Measurements from ENCODE around the gene SOX6. TPM values are rescaled to one million over a fixed set of nuclear protein-coding genes. Genes with fewer than 3 reads are reported as not detected.

The SOX6 gene
- total RNA-seq, 3 donors from 2014 or later: 2.0 to 8.0 (median 7.9) TPM

DNA sequence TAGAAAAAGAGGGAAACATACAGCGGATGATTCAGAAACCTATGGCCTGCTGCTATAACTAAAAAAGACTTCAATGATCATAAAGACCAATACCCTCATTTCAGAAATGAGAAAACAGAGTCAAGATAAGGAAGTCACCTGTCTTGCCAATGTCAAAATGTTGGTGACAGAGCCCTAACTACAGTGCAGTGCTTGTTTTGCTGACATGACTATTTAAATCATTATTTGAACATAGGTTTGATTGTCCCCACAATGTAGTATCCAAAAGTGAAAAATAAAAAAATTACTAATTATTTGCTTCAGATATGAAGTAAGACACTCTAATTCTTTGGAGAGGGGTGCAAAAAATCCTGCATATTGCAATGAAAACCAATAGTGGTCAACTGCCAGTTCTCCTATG, 115.7 kb downstream of the SOX6 start:
- no peak overlapping the region for H3K27ac ChIP-seq
- H3K4me3 ChIP-seq: no peak overlapping the region
- no peaks in the 10 kb centered on the region for H3K4me1 ChIP-seq
- no peaks in the 10 kb centered on the region for H3K27me3 ChIP-seq
- DNase-seq (ENCODE audit: low spot score in 2 of 2): no peak
- H3K36me3 ChIP-seq: no peaks in the 10 kb centered on the region
- intact Hi-C loops (cut with DNase I; ENCODE audit: low total_unique reads): no loop called here
- TF ChIP-seq, protein P1, sequence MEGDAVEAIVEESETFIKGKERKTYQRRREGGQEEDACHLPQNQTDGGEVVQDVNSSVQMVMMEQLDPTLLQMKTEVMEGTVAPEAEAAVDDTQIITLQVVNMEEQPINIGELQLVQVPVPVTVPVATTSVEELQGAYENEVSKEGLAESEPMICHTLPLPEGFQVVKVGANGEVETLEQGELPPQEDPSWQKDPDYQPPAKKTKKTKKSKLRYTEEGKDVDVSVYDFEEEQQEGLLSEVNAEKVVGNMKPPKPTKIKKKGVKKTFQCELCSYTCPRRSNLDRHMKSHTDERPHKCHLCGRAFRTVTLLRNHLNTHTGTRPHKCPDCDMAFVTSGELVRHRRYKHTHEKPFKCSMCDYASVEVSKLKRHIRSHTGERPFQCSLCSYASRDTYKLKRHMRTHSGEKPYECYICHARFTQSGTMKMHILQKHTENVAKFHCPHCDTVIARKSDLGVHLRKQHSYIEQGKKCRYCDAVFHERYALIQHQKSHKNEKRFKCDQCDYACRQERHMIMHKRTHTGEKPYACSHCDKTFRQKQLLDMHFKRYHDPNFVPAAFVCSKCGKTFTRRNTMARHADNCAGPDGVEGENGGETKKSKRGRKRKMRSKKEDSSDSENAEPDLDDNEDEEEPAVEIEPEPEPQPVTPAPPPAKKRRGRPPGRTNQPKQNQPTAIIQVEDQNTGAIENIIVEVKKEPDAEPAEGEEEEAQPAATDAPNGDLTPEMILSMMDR (IDR thresholded peaks at IDR 0.05): no peak
- H3K9me3 ChIP-seq: peaks cover 0 to 5% of the 10 kb centered on the region in 2 donors

DNA sequence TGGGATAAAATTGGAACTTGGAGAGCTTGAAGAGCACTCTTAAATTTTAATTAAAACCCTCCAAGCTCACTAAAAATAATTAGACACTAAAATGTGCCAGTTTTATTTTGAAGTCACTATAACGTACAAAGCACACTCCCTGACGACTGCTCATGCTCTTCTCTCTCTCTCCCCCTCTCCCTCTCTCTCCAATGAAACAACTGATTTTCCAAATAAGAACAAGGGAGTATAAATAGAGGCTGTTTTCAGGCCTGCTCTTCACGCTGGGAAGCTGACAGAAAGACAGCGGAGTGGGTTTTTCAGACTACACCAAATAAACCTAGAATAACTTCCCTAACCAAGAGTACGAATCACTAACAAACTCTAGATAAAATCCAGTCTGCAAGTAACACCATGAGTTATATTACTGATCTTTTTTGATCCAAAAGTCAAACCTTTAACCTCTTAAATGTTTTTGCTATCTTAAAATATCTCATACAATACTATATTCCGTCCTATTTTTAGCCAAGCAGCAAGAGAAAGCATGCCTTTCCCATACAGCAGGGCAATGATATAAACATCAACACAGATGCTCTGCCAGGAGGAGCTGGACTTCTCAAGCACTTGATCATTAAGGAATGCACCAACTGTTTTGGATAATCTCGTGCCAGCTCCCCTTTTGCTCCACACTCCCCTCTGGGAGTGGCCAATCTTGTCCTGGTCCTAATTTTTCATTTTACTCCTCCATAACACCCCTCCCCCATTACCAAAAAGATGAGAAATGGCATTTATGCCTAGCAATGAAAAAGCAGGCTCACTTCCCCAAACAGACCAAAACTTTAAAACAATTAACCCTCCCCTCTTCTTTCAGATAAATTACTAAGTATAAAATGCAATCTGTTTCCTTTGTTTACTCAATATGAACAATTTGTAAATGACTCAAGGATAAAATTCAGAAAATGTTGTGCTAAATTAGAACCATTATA, 116.9 kb downstream of the SOX6 start:
- H3K27me3 ChIP-seq: no peaks in the 10 kb centered on the region
- no peaks in the 10 kb centered on the region for H3K4me1 ChIP-seq
- H3K9me3 ChIP-seq: no peaks in the 10 kb centered on the region
- intact Hi-C loops (cut with DNase I; ENCODE audit: low total_unique reads): no loop called here
- no peak for DNase-seq (ENCODE audit: low spot score in 2 of 2)
- TF ChIP-seq POLR2A (IDR thresholded peaks at IDR 0.05) (no peak), POLR2AphosphoS5 (IDR thresholded peaks at IDR 0.05) (no peak)
- TF ChIP-seq, protein P1 (IDR thresholded peaks at IDR 0.05): no peak
- no peak overlapping the region for H3K4me3 ChIP-seq
- H3K27ac ChIP-seq: no peak overlapping the region
- no peaks in the 10 kb centered on the region for H3K36me3 ChIP-seq

DNA sequence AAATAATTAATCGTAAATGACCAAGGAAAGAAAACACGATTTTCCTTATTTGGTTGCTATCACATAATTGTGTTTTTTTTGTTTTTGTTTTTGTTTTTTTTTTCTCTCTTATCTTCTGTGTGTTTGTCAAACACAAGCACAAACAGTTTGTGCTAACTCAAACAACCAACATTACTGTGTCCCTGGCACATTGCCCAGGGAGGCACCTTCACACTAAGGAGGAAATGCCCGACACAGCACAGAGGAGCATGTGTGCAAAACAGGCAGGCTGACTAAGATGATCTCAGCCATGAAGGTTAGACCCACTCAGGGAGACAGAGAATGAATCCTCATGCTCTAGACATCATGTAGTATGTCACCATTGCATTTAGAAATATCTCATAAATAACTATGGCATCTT, 130.1 kb downstream of the SOX6 start:
- no peaks in the 10 kb centered on the region for H3K4me1 ChIP-seq
- H3K36me3 ChIP-seq: no peaks in the 10 kb centered on the region
- H3K27ac ChIP-seq: no peak overlapping the region
- TF ChIP-seq, protein P1 (IDR thresholded peaks at IDR 0.05): no peak
- TF ChIP-seq POLR2AphosphoS5 (IDR thresholded peaks at IDR 0.05) (no peak), POLR2A (IDR thresholded peaks at IDR 0.05) (no peak)
- H3K4me3 ChIP-seq: no peak overlapping the region
- H3K27me3 ChIP-seq: no peaks in the 10 kb centered on the region
- no peaks in the 10 kb centered on the region for H3K9me3 ChIP-seq
- peak; percentile 27 to 57 for DNase-seq (ENCODE audit: low spot score in 2 of 2)
- intact Hi-C loops (cut with DNase I; ENCODE audit: low total_unique reads): no loop called here

DNA sequence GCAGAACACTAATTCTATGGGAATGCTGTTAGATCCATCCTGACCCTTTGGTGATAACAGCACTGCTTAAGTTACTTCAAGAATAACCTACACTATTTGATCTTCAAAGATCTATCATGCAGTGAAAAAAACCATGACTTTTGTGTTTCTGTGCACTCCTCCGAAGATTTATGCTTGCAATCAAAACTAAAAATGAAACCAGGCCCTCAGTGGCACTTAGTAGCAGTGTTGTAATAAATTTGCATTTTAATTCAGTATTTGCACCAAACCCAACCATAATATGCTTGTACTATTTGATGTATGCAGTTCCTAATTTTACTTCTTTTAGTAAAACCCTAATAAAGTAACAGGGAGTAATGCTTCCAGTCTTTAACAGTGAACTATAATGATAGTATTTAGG, 130.7 kb downstream of the SOX6 start:
- Histone ChIP-seq H3K27ac (no peak overlapping the region), H3K4me1 (no peaks in the 10 kb centered on the region), H3K36me3 (no peaks in the 10 kb centered on the region), H3K27me3 (no peaks in the 10 kb centered on the region), H3K9me3 (no peaks in the 10 kb centered on the region), H3K4me3 (no peak overlapping the region)
- intact Hi-C loops (cut with DNase I; ENCODE audit: low total_unique reads): no loop called here
- TF ChIP-seq, protein P1 (IDR thresholded peaks at IDR 0.05): no peak
- no peak for TF ChIP-seq POLR2AphosphoS5 (IDR thresholded peaks at IDR 0.05)
- no peak for TF ChIP-seq POLR2A (IDR thresholded peaks at IDR 0.05)
- no peak for DNase-seq (ENCODE audit: low spot score in 2 of 2)

DNA sequence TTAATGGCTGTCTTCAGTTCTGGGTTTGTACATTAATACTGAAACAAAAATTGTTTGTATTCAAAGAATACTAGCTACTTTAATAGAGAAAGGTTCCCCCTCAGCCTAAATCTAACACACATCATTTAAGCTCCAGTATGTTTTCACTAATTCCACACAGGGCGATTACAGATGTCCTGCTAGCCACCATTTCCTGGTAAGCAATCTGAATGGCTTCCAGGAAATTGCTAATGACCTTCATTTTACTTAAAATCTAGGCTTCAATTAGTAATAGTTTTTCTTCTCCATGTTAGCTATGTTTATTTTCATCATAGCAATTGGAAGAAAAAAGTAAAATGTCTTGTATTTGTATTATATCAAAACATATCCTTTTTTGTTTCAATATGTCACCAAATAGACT, 132.8 kb downstream of the SOX6 start:
- Histone ChIP-seq H3K4me3 (no peak overlapping the region), H3K36me3 (no peaks in the 10 kb centered on the region), H3K27ac (no peak overlapping the region), H3K4me1 (no peaks in the 10 kb centered on the region), H3K27me3 (no peaks in the 10 kb centered on the region), H3K9me3 (no peaks in the 10 kb centered on the region)
- intact Hi-C loops (cut with DNase I; ENCODE audit: low total_unique reads): no loop called here
- TF ChIP-seq POLR2AphosphoS5 (IDR thresholded peaks at IDR 0.05): no peak
- TF ChIP-seq, protein P1 (IDR thresholded peaks at IDR 0.05): no peak
- no peak for TF ChIP-seq POLR2A (IDR thresholded peaks at IDR 0.05)
- no peak for DNase-seq (ENCODE audit: low spot score in 2 of 2)
